ENCODE results near the gene PRR12. TPM values are rescaled to one million over a fixed set of nuclear protein-coding genes. Genes with fewer than 3 reads are reported as not detected.

Gene PRR12
- total and polyA plus RNA-seq, 4 donors, result 0.86 to 3.5 (median 2.8) TPM

- 92% methylated on average over 17 of the region's 17 CpGs for WGBS
Observed at GRCh38 chr19:49656456-49657109, 65.6 kb downstream of the PRR12 start.

More at GRCh38 chr19:49656456-49657109, 65.6 kb downstream of the PRR12 start:
- no peak overlapping the region for H3K4me3 ChIP-seq (ENCODE audit: low read depth in 1 of 3, low read length in 3 of 3)
- H3K27me3 ChIP-seq (ENCODE audit: control insufficient read depth in 4 of 4, insufficient read depth in 4 of 4, low read length in 3 of 4), result no peaks in the 10 kb centered on the region
- no peak overlapping the region for H3K27ac ChIP-seq (ENCODE audit: low read depth in 1 of 2, low read length in 2 of 2)
- H3K4me1 ChIP-seq (ENCODE audit: control insufficient read depth in 4 of 4, insufficient read depth in 4 of 4, low read length in 3 of 4), result no peaks in the 10 kb centered on the region
- no peaks in the 10 kb centered on the region for H3K9me3 ChIP-seq (ENCODE audit: control insufficient read depth in 4 of 4, low read length in 3 of 4)
- DNase-seq (ENCODE audit: low spot score), result no peak
- no peak for TF ChIP-seq CTCF (IDR thresholded peaks at IDR 0.05; ENCODE audit: low read depth, low read length, missing input control)
- no peak for TF ChIP-seq SP1 (IDR thresholded peaks at IDR 0.05)
- no peak for TF ChIP-seq NR2F2 (IDR thresholded peaks at IDR 0.05)
- no peak for TF ChIP-seq HNF4G (IDR thresholded peaks at IDR 0.05)
- no peak for TF ChIP-seq RAD21 (IDR thresholded peaks at IDR 0.05)
- no peak for TF ChIP-seq RXRA (IDR thresholded peaks at IDR 0.05)
- TF ChIP-seq ZBTB33 (IDR thresholded peaks at IDR 0.05), result no peak
- TF ChIP-seq GABPA (IDR thresholded peaks at IDR 0.05 in 1 of 2, conservative IDR thresholded peaks at IDR 0.05 in 1 of 2), result no peak
- no peak for TF ChIP-seq EGR1 (IDR thresholded peaks at IDR 0.05; ENCODE audit: low read depth in 2 of 2)
- no peak for TF ChIP-seq ATF3 (IDR thresholded peaks at IDR 0.05)
- no peak for TF ChIP-seq FOXA2 (IDR thresholded peaks at IDR 0.05)
- no peak for TF ChIP-seq FOXA1 (IDR thresholded peaks at IDR 0.05)
- TF ChIP-seq REST (IDR thresholded peaks at IDR 0.05), result no peak
- TF ChIP-seq YY1 (IDR thresholded peaks at IDR 0.05), result no peak
- TF ChIP-seq MAX (IDR thresholded peaks at IDR 0.05), result no peak
- peaks cover 24 to 78% (median 37%) of the 10 kb centered on the region in 4 donors for H3K36me3 ChIP-seq (ENCODE audit: control insufficient read depth in 4 of 4, insufficient read depth in 3 of 4, low read depth in 1 of 4, low read length in 3 of 4)
- H3K9ac ChIP-seq (ENCODE audit: low read depth in 1 of 2, low read length in 2 of 2), result no peak overlapping the region

Measured in liver (tissue), 9 donors.